ENCODE measurements around the gene FAM20A.

The FAM20A gene

GRCh38 chr17:68489919-68490318 lies 111.2 kb downstream of the FAM20A start:
- no peak for DNase-seq
